Measurements from ENCODE around the gene CLPSL1.

Gene CLPSL1

DNA sequence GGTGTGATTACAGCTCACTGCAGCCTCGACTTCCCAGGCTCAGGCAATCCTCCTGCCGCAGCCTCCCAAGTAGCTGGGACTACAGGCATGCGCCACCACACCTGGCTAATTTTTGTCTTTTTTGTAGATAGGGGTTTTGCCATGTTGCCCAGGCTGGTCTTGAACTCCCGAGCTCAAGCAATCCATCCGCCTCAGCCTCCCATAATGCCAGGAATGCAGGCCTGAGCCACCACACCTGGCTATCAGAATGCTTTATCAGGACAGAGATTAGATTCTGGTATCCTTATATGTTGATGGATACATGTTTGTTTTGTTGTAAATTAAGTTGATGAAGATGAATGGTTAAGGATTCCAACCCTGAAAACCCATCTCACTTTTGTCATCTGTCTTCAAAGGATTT is 48.5 kb downstream of the CLPSL1 start:
- TF ChIP-seq, protein P1, sequence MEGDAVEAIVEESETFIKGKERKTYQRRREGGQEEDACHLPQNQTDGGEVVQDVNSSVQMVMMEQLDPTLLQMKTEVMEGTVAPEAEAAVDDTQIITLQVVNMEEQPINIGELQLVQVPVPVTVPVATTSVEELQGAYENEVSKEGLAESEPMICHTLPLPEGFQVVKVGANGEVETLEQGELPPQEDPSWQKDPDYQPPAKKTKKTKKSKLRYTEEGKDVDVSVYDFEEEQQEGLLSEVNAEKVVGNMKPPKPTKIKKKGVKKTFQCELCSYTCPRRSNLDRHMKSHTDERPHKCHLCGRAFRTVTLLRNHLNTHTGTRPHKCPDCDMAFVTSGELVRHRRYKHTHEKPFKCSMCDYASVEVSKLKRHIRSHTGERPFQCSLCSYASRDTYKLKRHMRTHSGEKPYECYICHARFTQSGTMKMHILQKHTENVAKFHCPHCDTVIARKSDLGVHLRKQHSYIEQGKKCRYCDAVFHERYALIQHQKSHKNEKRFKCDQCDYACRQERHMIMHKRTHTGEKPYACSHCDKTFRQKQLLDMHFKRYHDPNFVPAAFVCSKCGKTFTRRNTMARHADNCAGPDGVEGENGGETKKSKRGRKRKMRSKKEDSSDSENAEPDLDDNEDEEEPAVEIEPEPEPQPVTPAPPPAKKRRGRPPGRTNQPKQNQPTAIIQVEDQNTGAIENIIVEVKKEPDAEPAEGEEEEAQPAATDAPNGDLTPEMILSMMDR (IDR thresholded peaks at IDR 0.05): no peak
- DNase-seq (ENCODE audit: low spot score): no peak

DNA sequence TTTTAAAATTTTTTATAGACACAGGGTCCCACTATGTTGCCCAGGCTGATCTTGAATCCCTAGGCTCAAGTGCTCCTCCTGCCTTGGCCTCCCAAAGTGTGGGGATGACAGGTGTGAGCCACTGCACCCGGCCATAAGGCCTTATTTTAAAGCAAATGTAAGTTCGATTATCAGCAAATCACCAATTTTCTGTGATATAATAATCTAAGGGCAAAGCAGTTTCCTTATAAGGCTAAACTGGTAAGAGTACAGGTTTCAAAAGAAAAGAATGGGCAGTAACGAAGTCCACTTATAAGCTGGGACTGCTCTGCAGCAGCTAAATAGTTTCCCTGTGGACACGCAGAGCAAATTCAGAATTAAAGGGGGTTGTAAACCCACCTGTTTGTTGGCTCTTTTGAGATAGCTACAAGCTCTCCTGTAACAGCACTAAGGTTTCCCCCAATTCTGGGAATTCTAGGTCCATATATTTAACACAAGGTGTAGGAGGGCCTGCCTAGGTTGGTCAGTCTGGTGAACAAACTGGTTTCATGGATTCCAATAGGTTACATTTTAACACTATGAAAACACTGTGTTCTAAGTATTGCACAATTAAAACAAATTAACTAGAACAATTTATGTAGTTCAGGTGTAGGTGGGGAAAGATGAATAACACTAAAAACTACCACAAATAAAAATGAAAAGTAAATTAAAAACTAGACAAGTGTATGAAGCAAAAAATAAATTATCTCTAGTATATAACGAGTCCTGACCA is 50.6 kb downstream of the CLPSL1 start:
- TF ChIP-seq, protein P1 (IDR thresholded peaks at IDR 0.05): no peak
- DNase-seq (ENCODE audit: low spot score): no peak
- no peak overlapping the region for H3K4me3 ChIP-seq
- H3K27ac ChIP-seq: no peak overlapping the region

More for the DNA sequence above, 48.5 kb downstream of the CLPSL1 start:
- Histone ChIP-seq H3K27ac (no peak overlapping the region), H3K4me3 (no peak overlapping the region)

DNA sequence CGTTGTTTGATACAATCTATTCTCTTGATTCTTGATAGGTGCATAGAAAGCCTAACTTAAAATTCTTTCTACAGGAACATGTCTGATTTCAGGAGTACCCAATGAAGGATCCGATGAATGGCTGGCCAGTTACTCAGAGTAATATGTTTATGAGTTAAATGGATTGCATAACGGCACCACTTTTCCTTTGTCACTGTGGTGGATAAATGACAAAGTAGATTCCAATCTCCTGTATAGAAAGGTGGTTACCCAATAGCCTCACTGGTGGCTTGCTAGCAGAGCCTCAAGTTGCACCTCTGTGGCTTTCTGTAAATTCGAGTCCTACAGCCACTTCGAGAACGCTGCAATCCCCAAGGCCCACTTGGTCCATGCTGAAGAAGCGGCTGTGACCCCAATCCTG is 52.7 kb downstream of the CLPSL1 start:
- TF ChIP-seq, protein P1 (IDR thresholded peaks at IDR 0.05): no peak
- Histone ChIP-seq H3K27ac (no peak overlapping the region), H3K4me3 (no peak overlapping the region)
- DNase-seq (ENCODE audit: low spot score): no peak

Measured in coronary artery (tissue), 2 donors.